C4-2B (cell line): ENCODE data around the gene JOSD2.

ENCODE experiments used
- H3K27ac ChIP-seq: fragments of 450-650 bp; 2 replicates; pipeline ENCODE4 v1.5.1; 2017
- CTCF ChIP-seq: fragments of 450-650 bp; conservative IDR thresholded peaks from 2 replicates; pipeline ENCODE4 v1.5.1; 2017; ENCODE audit warnings: mild to moderate bottlenecking
- ZFX ChIP-seq: fragments of 450-650 bp; IDR thresholded peaks from 2 replicates; pipeline ENCODE4 v1.6.1; 2017

Gene JOSD2

DNA sequence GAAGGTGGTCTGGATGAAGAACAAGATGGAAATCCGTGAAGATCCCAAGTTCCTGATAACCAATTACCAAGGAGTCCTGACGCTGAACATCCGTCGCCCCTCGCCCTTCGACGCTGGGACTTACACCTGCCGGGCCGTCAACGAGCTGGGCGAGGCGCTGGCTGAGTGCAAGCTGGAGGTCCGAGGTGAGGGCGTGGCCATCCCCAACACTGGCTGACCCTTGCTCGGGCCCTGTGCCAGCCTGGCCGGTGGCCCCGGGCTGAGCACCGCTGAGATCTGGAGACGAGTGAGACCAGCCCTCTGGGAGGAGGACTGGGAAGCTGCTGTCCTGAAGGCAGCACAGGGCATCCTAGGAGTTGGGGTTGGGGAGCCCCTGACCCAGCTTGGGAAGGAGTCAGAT lies 46.6 kb downstream of the JOSD2 start:
- no peak overlapping the region for H3K27ac ChIP-seq
- TF ChIP-seq CTCF, result no peak
- TF ChIP-seq ZFX, result no peak

GRCh38 chr19:50462970-50463369 lies 48.0 kb downstream of the JOSD2 start:
- no peak for TF ChIP-seq CTCF
- TF ChIP-seq ZFX, result no peak

DNA sequence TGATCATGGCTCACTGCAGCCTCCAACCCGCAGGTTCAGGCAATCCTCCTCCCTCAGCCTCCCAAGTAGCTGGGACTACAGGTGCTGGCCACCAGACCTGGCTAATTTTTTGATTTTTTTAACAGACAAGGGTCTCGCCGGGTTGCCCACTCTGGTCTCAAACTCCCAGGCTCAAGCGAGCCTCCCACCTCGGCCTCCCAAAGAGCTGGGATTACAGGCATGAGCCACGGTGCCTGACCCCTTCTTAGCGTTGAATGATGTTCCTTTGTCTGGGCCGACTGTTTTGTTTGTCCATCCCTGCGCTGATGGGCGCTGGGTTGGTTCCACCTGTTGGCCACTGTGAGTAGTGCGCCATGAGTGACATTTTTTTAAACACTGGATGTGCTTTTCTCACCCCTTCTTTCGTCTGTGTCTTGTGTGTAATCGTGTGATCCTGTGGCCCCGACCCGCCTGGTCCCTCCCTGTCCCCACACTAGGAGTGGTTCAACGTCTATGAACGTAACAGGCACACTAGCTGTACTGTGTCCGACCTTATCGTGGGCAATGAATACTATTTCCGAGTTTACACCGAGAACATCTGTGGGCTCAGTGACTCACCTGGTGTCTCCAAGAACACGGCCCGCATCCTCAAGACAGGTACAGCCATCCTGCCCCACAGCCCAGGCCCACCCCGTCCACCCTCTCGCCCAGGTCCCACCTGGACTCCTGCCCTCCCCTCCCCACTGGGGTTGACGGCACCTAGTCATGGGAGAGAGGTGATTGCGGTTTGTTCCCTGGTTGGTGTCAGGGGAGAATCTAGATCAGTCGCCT lies 49.7 kb downstream of the JOSD2 start:
- no peak overlapping the region for H3K27ac ChIP-seq
- peak; percentile 92 for TF ChIP-seq CTCF
- no peak for TF ChIP-seq ZFX

More at GRCh38 chr19:50462970-50463369, 48.0 kb downstream of the JOSD2 start:
- no peak overlapping the region for H3K27ac ChIP-seq

DNA sequence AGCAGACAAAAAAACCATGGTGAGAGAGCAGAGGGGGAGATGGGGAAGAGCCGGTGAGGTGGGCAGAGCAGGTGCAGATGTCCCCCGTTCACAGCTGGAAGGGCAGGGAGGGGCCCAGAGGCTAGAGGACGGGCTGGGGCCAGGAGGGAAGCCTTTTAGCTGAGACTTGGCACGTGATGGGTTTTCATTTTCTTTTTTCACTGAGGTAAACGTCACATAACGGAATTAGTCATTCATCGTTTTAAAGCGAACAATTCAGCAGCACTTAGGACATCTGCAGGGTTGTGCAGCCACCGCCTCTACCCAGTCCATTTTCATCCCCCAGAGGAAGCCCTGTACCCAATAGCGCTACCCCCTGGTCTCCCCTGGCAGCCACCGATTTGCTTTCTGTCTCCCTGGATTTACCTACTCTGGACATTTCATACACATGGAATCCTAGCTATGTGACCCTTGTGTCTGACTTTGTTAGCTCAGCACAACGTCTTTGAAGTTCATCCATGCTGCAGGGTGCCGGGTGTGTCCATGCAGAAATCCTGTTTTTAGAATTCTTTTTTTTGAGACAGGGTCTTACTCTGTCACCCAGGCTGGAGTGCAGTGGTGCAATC lies 50.7 kb downstream of the JOSD2 start:
- no peak for TF ChIP-seq CTCF
- no peak for TF ChIP-seq ZFX

GRCh38 chr19:50459638-50460037 lies 51.4 kb downstream of the JOSD2 start:
- H3K27ac ChIP-seq, result no peak overlapping the region
- TF ChIP-seq ZFX, result no peak
- TF ChIP-seq CTCF, result no peak

More for the DNA sequence above, 50.7 kb downstream of the JOSD2 start:
- H3K27ac ChIP-seq, result no peak overlapping the region

- TF ChIP-seq CTCF, result no peak
- TF ChIP-seq ZFX, result no peak
- H3K27ac ChIP-seq, result no peak overlapping the region
These were observed 51.9 kb downstream of the JOSD2 start for GRCh38 chr19:50459067-50459456.

- no peak overlapping the region for H3K27ac ChIP-seq
- TF ChIP-seq ZFX, result no peak
These were observed 52.5 kb downstream of the JOSD2 start for GRCh38 chr19:50458396-50459066.
